ENCODE data around the gene NUP62.
A peak's percentile ranks its signal among the peaks of the same experiment; 100 is the strongest.

NUP62 gene

DNA sequence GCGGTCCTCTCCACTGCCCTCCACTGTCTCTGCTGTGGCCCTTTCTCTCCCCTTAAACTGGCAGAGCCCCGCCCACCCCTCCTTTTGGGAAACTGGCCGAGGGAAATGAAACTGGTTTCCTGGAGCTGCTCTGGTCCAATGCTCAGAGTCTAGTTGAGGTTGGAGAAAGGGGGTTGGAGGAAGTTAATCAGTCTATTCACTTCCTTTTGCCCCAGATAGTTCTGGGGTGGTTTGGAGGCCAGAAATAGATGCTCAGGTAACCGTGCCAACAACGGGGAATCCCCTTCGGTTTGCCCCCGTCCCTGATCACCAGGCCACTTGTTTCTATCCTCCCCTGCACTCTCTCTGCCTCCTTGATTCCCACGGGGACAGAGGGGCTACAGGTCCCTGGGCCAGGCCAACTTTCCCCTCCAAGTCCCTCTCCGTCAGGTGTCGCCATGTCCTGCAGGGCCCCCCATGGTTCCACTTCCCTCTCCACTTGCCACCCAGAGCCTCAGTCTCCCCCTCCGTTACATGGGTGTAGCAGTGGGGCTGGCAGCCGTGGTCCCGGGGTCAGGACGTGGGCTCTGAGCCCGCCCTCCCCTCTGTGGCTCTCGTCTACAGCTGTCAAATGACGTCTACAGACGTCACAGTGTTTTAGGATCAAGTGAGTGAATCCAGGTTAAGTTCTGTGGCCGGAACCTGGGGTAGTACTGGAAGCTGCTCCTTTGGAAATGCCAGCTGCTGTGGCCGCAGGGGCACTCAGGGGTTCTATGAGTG, 32.3 kb downstream of the NUP62 start, which contains the start of gene IL4I1:
IL4I1 (minus strand) TSS at position 25 of the 759 bp plus-strand sequence. CDS start 727 bp downstream, outside the sequence.
- peak; percentile 70 for DNase-seq (ENCODE audit: low spot score)

DNA sequence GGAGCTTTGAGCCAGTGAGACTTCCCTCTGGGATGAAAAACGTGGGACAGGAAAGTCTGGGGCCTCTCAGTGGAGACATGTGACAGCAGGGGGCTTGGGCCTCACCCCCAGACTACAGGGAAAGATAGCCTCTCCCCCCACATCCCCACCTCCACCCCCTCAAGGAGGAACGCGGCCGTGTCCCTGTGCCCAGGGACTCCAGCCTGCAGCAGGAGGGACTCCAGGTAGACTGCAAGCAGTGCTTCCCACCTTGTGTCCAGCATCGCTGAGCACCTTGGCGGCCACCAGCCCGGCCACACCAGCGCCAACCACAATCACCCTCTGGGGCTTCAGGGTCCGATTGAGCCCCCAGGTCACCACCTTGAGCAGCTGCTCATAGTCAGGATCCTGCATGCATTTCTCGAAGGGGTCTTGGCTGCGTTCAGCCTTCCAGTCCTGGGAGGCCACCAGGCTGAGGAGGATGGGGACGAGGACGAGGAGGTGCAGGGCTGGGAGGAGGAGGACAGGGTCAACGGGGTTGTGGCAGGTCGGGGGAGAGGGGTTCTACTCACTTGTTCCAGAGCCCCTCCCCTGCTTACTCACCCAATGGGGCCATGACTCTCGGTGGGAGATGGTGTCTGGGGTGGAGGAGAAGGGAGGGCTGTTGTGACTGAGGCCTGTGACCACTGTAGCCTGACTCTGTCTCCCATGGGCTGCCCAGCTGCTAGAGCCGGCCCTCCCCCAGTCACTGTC, 33.6 kb downstream of the NUP62 start:
- no peak for DNase-seq (ENCODE audit: low spot score)

DNA sequence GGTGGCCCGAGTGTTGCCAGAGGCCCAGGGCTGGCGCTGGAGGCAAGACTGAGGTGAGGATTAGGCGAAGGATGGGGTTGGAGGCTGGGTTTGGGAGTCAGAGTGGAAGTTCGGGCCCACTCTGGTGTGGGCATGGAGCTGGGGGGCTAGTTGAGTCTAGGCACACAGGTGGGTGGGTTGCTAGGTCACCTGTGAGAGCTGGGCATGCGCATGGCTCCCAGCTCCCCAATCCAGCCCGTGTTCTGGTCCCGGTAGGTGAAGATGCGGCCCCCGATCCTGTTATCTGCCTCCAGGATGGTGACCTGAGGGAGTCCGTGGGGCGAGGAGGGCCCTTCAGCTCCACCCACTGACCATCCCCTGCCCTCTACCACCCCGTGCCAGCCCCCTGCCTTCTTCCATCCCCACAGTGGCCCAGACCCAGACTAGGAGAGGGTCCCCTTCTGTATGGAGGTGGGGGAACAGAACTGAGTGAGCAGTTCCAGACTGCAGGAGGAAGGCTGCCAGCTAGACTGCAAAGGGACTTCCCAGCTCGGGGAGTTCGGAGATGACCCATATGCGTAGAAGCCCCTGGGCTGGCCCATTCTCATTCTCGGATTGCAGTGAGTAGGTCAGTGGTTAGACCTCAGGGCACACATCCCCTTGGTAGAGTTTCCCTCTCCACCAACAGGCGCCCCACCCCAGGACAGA, 34.3 kb downstream of the NUP62 start:
- DNase-seq (ENCODE audit: low spot score), result no peak

DNA sequence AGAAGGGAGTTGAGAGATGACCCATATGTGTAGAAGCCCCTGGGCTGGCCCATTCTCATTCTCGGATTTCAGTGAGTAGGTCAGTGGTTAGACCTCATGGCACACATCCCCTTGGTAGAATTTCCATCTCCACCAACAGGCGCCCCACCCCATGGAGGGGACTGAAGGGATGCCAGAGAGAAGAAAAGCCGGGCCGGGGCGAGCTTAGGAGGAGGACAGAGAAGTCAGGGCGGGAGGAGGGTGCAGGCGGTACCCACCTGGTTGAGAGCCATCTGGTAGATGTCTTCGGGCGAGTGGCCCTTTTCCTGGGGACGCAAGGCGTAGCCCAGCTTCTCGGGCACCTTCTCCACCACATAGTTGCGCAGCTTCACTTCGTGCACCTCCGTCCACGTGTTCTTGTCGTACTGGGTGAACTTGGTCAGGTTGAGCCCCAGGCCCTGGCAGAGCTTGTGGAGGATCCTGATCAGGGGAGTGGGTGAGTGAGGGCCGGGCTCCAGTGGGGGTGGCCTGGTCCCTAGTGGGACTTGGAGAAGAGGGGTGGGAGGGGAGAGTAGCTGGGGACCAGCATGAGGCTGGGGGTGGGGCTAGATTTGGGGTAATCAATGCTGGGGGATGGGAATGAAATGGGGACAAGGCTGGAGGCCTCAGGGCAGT, 35.2 kb downstream of the NUP62 start:
- no peak for DNase-seq (ENCODE audit: low spot score)

DNA sequence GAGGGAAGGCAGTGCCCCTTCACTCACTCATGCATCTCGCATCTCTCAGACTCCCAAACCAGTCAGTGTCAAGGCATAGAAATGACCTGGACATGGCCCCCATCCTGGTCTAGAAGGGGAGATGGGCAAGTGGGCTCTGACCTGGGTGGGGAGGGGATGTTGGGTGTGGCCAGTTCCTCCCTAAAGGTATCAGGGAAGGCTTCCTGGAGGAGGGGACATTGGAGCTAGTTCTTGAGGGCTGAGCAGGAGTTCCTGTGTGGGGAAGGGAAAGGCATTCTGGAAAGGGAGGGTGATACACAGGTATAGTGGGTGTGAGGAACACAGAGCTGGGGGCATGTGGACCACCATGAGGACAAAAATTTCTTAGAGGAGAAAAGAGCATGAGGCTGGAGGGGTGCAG, 36.6 kb downstream of the NUP62 start:
- DNase-seq (ENCODE audit: low spot score), result no peak

DNA sequence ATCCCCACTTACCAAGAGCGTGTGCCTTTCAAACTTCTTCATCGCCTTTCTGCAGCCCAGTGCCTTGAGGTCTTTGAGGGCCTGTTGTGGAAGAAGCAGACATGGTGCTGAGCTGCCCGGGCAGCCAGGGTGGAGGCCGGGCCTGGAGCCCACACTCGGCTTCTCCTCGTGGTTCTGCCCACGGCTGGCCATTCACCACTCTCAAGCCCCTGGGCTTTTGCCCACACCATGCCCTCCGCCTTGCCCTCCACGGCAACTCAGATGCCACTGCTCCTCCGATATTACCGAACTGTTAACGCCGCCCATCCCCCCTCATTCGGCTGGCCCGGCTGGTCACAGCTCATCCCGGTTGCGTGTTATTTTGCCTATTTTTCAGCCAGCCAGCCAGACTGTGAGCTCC, 37.9 kb downstream of the NUP62 start:
- DNase-seq (ENCODE audit: low spot score), result no peak

DNA sequence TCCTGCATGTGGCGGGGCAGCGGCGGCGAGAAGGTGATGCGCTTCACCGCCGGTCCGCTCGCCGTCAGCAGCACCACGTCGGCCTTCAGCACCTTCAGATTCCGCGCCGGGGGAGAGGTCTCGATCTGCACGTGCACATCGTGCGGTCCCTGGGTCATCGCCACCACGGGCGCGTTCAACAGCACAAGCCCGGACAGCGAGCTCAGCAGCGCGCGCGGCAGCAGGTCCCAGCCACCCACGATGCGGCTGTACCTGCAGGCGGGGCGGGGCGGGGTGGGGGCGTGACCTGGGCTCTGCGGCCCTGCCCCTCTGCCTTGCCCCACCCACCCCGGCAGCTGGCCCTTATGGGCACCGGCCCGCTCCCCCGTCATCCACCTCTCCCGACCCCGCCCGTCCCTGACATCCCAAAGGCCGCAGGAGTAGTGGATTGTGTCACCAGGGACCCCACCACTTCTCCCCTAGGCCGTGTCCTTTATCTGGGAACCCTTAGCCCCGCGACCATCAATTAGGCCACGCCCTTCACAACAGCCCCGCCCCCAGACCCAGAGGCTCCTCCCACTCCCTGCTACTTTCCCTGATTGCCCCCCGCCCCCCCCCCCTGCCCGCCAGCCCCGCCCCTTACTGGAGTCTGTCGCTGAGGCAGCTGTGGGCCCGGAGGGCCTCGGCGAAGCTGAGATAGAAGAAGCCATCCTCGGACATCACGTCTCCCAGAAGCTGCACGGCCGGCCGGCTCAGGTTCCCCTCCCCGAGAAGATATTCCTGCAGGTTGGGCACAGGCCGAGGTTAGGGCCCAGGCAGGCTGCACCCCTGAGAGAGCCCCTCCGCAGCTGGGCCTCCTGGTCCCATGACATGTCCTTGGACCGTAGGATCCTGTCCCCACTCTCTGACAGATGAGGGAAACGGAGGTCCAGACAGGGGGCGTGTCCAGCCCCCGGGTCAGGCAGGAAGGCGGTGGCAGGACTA, 38.7 kb downstream of the NUP62 start:
- peak; percentile 69 for DNase-seq (ENCODE audit: low spot score)

DNA sequence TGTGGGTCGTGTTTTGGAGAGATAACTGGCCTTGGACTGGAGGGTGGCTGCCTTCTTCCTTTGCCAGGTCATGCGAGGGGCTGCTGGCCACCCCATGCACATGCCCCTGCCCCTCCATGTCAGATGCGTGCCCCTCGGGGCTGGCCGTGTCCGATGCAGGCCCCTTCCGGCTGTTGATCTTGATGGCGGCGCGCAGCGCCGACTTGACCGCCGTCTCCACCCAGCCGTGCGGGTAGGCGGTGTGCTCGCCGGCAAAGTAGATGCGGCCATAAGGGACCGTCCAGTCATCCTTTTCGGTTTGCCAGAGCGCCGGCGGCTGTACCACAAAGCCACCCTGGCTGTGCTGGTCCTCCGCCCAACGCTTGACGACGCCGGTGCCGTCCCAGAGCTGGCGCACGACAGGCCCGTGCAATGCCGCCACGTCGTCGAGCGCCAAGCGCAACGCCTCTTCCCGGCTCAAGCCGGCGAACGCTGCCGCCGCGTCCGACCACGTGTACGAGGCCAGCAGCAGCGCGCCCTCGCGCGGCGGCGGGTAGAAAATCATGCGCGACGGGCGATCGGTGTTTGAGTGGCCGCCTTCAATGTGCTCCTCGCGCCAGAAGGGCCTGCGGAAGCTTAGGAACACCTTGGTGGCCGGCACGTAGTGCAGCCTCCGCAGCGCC, 39.5 kb downstream of the NUP62 start:
- DNase-seq (ENCODE audit: low spot score), result peak; percentile 71

DNA sequence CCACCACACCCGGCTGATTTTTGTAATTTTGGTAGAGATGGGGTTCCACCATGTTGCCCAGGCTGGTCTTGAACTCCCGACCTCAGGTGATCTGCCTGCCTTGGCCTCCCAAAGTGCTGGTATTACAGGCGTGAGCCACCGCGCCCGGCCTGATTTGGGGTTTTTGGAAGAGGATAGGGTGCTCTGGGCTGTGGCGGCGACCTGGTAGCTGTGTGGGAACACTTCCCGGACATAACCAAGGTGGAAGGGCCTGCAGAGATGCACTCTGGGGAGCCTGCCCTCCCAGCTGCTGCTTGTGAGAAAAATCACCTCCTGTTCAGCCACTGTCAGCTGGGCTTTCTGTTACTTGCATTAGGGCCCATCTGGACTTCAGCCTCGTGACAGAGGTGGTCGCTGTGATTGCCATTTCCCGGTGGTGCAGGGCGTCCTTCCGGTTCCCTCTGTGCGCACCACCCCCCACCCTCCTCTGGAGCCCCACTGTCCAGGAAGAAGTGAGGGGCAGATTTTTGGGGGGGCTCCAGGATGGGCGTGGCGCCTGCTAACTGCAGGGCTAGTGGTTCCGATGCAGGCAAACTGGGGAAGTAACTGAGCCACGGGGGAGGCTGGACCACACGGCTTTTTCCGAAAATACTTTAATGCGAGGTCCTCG, 40.1 kb downstream of the NUP62 start:
- DNase-seq (ENCODE audit: low spot score), result no peak

DNA sequence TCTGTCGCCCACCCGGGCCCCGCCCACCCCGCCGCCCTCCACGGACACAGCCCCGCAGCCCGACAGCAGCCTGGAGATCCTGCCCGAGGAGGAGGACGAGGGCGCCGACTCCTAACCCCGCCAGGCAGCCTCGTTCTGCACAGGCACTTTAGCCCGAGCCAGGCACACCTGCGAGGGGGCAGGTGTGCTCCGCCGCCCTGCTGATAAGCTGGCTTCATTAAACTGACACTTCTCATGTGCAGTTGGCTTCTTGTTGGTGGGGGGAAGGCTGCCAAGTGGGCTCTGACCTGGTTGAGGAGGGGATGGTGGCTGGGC, 40.8 kb downstream of the NUP62 start:
- DNase-seq (ENCODE audit: low spot score), result no peak

DNA sequence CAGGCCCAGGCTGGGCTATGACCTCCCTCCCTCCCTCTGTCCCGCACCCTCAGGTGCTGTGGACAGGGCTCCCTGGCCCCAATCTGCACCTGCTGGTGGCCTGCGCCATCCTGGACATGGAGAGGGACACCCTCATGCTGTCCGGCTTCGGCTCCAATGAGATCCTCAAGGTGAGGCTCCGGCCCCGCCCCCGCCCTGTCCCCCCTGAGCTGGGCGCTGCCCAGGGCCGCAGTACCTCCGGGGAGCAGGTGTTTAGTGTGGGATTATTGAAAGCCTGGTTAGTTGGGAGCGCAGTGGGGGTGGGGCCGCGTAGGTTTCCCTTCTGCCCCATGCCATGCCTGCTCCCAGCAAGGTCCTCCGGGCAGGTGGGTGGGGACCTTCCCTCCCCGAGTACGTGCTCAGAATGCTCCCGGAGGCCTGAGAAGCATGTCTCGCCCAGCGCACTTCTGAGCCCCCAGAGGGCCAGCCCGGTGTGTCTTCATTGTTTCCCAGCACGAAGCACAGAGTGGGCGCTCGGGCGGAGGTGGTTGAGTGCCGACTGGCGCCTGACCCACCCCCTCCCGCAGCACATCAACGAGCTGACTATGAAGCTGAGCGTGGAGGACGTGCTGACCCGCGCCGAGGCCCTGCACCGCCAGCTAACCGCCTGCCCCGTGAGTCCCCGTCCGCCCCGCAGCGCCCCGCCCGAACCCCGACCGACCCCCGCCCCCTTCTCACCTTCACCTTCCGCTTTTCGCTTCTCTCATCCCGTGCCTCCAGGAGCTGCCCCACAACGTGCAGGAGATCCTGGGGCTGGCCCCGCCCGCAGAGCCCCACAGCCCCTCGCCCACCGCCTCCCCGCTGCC, 41.4 kb downstream of the NUP62 start:
- DNase-seq (ENCODE audit: low spot score), result no peak

DNA sequence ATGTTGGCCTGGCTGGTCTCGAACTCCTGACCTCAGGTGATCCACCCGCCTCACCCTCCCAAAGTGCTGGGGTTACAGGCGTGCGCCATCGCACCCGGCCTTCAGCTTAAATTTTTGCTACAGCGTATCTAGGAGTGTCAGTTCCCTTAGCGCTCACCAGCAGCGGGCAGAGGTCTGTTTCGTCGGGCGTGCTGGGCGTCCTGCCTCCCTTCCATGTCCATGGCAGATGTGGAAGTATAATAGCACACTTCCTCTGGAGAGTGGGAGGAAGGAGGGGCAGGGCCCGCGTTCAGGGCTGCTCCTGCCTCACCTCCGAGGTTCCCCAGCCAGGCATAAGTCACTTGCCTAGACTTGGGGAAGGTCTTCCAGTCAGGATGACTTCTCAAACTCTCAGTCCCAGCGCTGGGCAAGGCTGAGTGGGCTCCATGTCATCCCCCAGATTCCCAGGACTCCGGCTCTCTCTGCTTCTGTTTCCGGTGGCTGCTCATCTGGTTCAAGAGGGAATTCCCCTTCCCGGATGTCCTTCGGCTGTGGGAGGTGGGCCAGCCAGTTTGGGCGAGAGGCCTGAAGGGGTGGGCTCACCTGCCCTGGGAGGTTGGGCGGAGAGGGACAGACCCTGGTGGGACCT, 42.2 kb downstream of the NUP62 start:
- DNase-seq (ENCODE audit: low spot score), result no peak

DNA sequence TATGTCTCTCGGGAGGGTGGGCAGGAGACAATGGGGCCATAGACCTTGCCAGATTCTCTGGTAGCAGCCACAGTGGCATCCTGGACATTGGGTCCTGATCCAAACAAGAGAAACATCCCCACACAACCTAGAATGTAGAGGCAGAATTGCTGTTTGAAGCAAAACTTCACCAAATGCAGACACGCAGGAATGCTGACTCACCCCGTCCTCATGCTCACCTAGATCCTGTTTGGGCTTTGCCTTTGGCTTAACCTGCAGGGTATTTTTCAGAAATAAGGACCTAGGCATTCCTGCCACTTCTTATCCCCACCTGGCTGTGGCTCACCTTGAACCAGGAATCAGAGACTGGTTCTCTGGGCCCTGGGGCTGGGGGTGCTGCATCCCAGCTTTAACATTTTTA, 44.5 kb downstream of the NUP62 start:
- DNase-seq (ENCODE audit: low spot score), result no peak

DNA sequence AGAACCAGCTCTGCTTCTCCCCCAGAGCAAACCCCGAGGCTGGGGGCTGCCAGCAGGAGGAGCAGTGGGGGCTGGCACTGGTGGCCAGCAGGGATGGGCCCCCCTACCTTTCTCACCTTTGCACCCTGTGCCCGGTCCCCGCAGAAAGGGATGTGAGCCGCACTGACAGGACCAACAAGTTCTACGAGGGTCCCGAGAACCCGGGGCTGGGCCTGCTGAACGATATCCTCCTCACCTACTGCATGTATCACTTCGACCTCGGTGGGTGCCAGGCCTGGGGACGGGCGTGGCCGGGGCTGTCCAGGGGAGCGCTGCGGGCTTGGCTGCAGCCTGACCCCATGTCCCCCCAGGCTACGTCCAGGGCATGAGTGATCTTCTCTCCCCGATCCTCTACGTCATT, 45.2 kb downstream of the NUP62 start:
- DNase-seq (ENCODE audit: low spot score), result no peak

DNA sequence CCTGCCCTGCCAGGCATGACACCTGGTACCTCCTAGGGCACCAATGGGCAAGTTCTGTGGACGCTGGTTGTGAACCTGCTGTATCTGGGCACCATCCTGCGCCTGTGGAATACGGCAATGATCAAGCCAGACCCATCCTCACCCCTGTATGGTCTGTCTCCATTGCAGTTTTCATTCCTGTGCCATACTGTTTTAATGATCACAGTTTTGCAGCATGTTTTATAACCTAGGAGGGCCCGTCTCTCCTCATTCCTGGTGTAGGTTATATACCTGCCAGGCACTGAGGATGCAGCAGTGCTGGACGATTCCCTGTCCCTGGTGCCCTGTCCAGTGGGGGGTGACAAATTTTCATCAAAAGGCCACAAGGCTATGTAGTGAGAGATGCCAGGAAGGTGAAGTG, 46.2 kb downstream of the NUP62 start:
- no peak for DNase-seq (ENCODE audit: low spot score)

DNA sequence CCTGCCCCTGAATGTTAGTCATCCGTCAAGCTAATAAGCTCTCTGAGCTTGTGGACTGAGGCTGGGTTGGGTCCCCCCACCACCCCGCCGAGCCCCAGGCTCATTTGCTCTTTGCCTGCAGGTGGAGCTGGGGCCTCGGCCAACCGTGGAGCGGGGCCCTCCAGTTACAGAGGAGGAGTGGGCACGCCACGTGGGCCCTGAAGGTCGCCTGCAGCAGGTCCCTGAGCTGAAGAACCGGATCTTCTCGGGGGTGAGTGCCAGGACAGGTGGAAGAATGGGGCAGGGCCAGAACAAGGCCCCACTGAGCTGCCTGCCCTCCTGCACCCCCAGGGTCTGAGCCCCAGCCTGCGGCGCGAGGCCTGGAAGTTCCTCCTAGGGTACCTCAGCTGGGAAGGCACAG, 46.7 kb downstream of the NUP62 start:
- no peak for DNase-seq (ENCODE audit: low spot score)

DNA sequence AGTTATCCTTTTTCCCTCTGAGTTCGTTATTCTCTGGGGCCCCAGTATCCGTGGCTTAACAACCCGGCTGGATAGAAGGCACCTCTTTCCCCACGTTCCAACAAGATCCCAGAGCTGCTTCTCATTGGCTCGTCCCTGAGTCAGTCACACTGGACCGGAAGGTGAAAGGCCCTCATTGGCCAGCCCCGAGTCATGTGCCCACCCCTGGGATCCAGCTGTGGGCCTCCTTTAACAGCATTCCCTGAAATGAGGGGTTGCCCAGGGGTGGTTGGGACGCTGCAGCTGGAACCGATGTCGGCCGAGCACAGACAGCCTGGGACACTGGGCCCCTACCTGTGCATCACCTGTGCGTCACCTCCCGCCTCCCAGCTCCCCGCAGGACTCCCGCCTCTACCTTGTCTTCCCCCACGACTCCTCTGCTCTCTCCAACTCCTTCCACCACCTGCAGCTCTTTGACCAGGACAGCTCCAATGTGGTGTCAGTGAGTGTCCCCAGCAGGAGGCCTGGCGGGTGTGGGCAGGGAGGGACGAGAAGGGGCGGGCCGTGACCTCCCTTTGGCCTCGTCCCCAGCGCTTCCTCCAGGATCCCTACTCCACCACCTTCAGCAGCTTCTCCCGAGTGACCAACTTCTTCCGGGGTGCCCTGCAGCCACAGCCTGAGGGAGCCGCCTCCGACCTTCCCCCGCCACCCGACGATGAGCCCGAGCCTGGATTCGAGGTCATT, 47.5 kb downstream of the NUP62 start:
- DNase-seq (ENCODE audit: low spot score), result no peak

DNA sequence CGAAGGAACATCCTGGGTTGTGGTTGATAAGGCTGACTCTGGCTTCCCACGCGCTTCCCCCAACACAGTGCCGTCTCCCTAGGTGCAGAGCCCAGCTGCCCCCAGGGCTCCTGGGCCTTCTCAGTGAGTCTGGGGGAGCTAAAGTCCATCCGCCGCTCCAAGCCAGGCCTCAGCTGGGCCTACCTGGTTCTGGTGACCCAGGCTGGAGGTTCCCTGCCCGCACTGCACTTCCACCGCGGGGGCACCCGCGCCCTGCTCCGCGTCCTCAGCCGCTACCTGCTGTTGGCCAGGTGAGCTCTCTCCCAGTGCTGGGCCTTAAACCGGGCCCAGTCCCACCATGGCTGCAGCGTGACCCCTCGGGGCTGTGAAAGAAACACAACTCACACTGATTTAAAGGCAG, 48.1 kb downstream of the NUP62 start:
- no peak for DNase-seq (ENCODE audit: low spot score)
